ELR (cell line): ENCODE measurements around the gene TMC3.
"Not testable (repeated sequence)": the region's sequence is repeated elsewhere in the genome, so short reads cannot be mapped to it uniquely, and the experiment has no call there.

Experiments
- DNase-seq: peaks from one replicate; pipeline ENCODE4 v3.0.0-alpha.2; 2015; ENCODE audit warnings: low read depth

The TMC3 gene

GRCh38 chr15:81346611-81347010 is 27.4 kb downstream of the TMC3 start:
- DNase-seq = no peak

GRCh38 chr15:81343371-81343770 is 30.6 kb downstream of the TMC3 start:
- DNase-seq = no peak

- no peak for DNase-seq
Observed at GRCh38 chr15:81341351-81341750, 32.7 kb downstream of the TMC3 start.

- no peak for DNase-seq
Observed at GRCh38 chr15:81339851-81340250, 34.2 kb downstream of the TMC3 start.

- no peak for DNase-seq
Observed at GRCh38 chr15:81339321-81339720, 34.7 kb downstream of the TMC3 start.

GRCh38 chr15:81338170-81339007 is 35.6 kb downstream of the TMC3 start:
- DNase-seq = peak; percentile 68

- DNase-seq = no peak
Observed at GRCh38 chr15:81337713-81338157, 36.3 kb downstream of the TMC3 start.

GRCh38 chr15:81337241-81337640 is 36.8 kb downstream of the TMC3 start:
- no peak for DNase-seq

GRCh38 chr15:81336568-81336967 is 37.4 kb downstream of the TMC3 start:
- peak; percentile 51 for DNase-seq

- no peak for DNase-seq
Observed at GRCh38 chr15:81335631-81336030, 38.4 kb downstream of the TMC3 start.

GRCh38 chr15:81334768-81335435 is 39.1 kb downstream of the TMC3 start:
- DNase-seq = no peak

GRCh38 chr15:81333363-81333762 is 40.6 kb downstream of the TMC3 start:
- DNase-seq = no peak

- no peak for DNase-seq
Observed at GRCh38 chr15:81332326-81332725, 41.7 kb downstream of the TMC3 start.

GRCh38 chr15:81331600-81331999 is 42.4 kb downstream of the TMC3 start:
- DNase-seq = no peak

- DNase-seq = not testable (repeated sequence)
Observed at GRCh38 chr15:81331141-81331540, 42.9 kb downstream of the TMC3 start.

- no peak for DNase-seq
Observed at GRCh38 chr15:81330366-81331090, 43.5 kb downstream of the TMC3 start.

- no peak for DNase-seq
Observed at GRCh38 chr15:81329446-81329845, 44.6 kb downstream of the TMC3 start.

GRCh38 chr15:81327516-81327915 is 46.5 kb downstream of the TMC3 start:
- DNase-seq = peak; percentile 73

GRCh38 chr15:81326466-81327212 is 47.4 kb downstream of the TMC3 start:
- DNase-seq = peak; percentile 37

- DNase-seq = peak; percentile 97
Observed at GRCh38 chr15:81323944-81324881, 49.8 kb downstream of the TMC3 start, which contains the start of gene STARD5. TSS of gene STARD5 (minus strand) at chr15:81324141. CDS start at chr15:81324099, 42 bp downstream.

GRCh38 chr15:81323559-81323943 is 50.5 kb downstream of the TMC3 start:
- no peak for DNase-seq
